Measurements from ENCODE around the gene PLCB3. TPM values are rescaled to one million over a fixed set of nuclear protein-coding genes. Genes with fewer than 3 reads are reported as not detected.

PLCB3 gene
- total and polyA plus RNA-seq, 2 of the 13 experiments (the other 11 are each of a cell fraction or from before 2014, with no cell fraction given), result 7.5 to 13.8 TPM

DNA sequence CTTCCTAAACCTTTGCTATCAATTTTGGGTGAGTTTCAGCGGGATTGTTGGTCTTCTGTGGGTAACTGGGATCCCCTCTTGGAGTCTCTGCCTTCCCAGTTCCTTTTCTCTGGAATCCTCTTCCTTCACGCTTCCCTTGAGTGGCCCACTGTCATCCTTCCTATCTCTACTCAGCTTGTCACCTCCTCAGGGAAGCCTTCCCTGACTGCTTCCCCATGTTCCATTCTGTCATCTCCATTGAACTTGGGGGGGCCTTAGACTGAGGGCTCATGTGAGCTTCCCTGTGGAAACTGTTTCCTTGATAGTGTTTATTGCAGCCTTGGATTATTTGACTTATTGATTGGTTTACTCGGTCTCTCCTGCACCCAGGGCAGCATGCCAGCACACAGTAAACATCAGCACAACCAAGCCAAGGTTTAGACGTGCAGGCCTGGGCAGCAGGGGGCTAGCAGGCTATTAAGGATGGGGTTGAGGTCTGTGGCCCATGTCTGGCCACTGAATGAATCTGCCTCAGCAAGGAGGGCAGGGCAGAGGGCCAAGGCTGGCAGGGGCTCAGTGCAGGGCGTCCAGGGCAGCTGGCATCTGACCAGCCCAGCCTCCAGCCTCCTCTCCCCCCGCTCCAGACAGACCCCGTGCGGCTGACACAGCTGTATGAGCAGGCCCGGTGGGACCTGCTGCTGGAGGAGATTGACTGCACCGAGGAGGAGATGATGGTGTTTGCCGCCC, 32.5 kb upstream of the PLCB3 start (continued):
- TF ChIP-seq, protein P1, sequence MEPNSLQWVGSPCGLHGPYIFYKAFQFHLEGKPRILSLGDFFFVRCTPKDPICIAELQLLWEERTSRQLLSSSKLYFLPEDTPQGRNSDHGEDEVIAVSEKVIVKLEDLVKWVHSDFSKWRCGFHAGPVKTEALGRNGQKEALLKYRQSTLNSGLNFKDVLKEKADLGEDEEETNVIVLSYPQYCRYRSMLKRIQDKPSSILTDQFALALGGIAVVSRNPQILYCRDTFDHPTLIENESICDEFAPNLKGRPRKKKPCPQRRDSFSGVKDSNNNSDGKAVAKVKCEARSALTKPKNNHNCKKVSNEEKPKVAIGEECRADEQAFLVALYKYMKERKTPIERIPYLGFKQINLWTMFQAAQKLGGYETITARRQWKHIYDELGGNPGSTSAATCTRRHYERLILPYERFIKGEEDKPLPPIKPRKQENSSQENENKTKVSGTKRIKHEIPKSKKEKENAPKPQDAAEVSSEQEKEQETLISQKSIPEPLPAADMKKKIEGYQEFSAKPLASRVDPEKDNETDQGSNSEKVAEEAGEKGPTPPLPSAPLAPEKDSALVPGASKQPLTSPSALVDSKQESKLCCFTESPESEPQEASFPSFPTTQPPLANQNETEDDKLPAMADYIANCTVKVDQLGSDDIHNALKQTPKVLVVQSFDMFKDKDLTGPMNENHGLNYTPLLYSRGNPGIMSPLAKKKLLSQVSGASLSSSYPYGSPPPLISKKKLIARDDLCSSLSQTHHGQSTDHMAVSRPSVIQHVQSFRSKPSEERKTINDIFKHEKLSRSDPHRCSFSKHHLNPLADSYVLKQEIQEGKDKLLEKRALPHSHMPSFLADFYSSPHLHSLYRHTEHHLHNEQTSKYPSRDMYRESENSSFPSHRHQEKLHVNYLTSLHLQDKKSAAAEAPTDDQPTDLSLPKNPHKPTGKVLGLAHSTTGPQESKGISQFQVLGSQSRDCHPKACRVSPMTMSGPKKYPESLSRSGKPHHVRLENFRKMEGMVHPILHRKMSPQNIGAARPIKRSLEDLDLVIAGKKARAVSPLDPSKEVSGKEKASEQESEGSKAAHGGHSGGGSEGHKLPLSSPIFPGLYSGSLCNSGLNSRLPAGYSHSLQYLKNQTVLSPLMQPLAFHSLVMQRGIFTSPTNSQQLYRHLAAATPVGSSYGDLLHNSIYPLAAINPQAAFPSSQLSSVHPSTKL (CRISPR knock-in tag; IDR thresholded peaks at IDR 0.05), result 0 out of 2 replicates have a peak, but pooled peaks have one; percentile 17
- TF ChIP-seq FLYWCH1 (CRISPR knock-in tag; IDR thresholded peaks at IDR 0.05), result no peak
- TF ChIP-seq HNRNPK (IDR thresholded peaks at IDR 0.05; ENCODE audit: low read depth, low read length, poor library complexity, severe bottlenecking), result no peak
- TF ChIP-seq GZF1 (CRISPR knock-in tag; IDR thresholded peaks at IDR 0.05), result no peak
- no peak for TF ChIP-seq FOXP1 (IDR thresholded peaks at IDR 0.05)
- peak; percentile 91 for TF ChIP-seq FOXP1 (CRISPR knock-in tag; IDR thresholded peaks at IDR 0.05)
- no peak for TF ChIP-seq ZNF431 (CRISPR knock-in tag; IDR thresholded peaks at IDR 0.05; ENCODE audit: borderline replicate concordance, low read depth)
- no peak for TF ChIP-seq POGZ (CRISPR knock-in tag; IDR thresholded peaks at IDR 0.05)
- TF ChIP-seq, protein P2, sequence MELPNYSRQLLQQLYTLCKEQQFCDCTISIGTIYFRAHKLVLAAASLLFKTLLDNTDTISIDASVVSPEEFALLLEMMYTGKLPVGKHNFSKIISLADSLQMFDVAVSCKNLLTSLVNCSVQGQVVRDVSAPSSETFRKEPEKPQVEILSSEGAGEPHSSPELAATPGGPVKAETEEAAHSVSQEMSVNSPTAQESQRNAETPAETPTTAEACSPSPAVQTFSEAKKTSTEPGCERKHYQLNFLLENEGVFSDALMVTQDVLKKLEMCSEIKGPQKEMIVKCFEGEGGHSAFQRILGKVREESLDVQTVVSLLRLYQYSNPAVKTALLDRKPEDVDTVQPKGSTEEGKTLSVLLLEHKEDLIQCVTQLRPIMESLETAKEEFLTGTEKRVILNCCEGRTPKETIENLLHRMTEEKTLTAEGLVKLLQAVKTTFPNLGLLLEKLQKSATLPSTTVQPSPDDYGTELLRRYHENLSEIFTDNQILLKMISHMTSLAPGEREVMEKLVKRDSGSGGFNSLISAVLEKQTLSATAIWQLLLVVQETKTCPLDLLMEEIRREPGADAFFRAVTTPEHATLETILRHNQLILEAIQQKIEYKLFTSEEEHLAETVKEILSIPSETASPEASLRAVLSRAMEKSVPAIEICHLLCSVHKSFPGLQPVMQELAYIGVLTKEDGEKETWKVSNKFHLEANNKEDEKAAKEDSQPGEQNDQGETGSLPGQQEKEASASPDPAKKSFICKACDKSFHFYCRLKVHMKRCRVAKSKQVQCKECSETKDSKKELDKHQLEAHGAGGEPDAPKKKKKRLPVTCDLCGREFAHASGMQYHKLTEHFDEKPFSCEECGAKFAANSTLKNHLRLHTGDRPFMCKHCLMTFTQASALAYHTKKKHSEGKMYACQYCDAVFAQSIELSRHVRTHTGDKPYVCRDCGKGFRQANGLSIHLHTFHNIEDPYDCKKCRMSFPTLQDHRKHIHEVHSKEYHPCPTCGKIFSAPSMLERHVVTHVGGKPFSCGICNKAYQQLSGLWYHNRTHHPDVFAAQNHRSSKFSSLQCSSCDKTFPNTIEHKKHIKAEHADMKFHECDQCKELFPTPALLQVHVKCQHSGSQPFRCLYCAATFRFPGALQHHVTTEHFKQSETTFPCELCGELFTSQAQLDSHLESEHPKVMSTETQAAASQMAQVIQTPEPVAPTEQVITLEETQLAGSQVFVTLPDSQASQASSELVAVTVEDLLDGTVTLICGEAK (IDR thresholded peaks at IDR 0.05), result no peak
- TF ChIP-seq, protein P2 (CRISPR knock-in tag; IDR thresholded peaks at IDR 0.05), result peak; percentile 18; the same call in 1 of the 2 replicates
- TF ChIP-seq GATAD2A (CRISPR knock-in tag; IDR thresholded peaks at IDR 0.05), result peak; percentile 73
- TF ChIP-seq, protein P3, sequence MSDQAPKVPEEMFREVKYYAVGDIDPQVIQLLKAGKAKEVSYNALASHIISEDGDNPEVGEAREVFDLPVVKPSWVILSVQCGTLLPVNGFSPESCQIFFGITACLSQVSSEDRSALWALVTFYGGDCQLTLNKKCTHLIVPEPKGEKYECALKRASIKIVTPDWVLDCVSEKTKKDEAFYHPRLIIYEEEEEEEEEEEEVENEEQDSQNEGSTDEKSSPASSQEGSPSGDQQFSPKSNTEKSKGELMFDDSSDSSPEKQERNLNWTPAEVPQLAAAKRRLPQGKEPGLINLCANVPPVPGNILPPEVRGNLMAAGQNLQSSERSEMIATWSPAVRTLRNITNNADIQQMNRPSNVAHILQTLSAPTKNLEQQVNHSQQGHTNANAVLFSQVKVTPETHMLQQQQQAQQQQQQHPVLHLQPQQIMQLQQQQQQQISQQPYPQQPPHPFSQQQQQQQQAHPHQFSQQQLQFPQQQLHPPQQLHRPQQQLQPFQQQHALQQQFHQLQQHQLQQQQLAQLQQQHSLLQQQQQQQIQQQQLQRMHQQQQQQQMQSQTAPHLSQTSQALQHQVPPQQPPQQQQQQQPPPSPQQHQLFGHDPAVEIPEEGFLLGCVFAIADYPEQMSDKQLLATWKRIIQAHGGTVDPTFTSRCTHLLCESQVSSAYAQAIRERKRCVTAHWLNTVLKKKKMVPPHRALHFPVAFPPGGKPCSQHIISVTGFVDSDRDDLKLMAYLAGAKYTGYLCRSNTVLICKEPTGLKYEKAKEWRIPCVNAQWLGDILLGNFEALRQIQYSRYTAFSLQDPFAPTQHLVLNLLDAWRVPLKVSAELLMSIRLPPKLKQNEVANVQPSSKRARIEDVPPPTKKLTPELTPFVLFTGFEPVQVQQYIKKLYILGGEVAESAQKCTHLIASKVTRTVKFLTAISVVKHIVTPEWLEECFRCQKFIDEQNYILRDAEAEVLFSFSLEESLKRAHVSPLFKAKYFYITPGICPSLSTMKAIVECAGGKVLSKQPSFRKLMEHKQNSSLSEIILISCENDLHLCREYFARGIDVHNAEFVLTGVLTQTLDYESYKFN (CRISPR knock-in tag; conservative IDR thresholded peaks at IDR 0.05), result peak; percentile 74
